Liver (tissue), 9 donors: ENCODE measurements around the gene SLF1. TPM values are rescaled to one million over a fixed set of nuclear protein-coding genes. Genes with fewer than 3 reads are reported as not detected.

Experiments
- DNase-seq: peaks from one replicate; pipeline ENCODE4 v3.0.0-alpha.2; 2017; ENCODE audit warnings: low spot score
- H3K27ac ChIP-seq, 2 donors: one replicate each; pipeline ENCODE4 v1.7.0; 2013; ENCODE audit warnings: inconsistent platforms in 2 of 2, low read length in 2 of 2, control low read depth in 1 of 2, low read depth in 1 of 2, mild to moderate bottlenecking in 1 of 2
- H3K27me3 ChIP-seq, 4 donors: one replicate each; pipeline versions ENCODE4 v1.6.1 to v1.7.0; 2013; ENCODE audit warnings: low read length in 3 of 4, inconsistent platforms in 1 of 4, mild to moderate bottlenecking in 1 of 4, moderate library complexity in 1 of 4; ENCODE audit not compliant: control insufficient read depth in 4 of 4, insufficient read depth in 4 of 4
- H3K36me3 ChIP-seq, 4 donors: one replicate each; pipeline versions ENCODE4 v1.6.1 to v1.7.0; 2013; ENCODE audit warnings: low read length in 3 of 4, mild to moderate bottlenecking in 3 of 4, low read depth in 1 of 4, moderate library complexity in 1 of 4; ENCODE audit not compliant: control insufficient read depth in 4 of 4, insufficient read depth in 3 of 4
- H3K4me1 ChIP-seq, 4 donors: one replicate each; pipeline versions ENCODE4 v1.6.1 to v1.7.0; 2013; ENCODE audit warnings: low read length in 3 of 4, mild to moderate bottlenecking in 3 of 4, moderate library complexity in 1 of 4; ENCODE audit not compliant: control insufficient read depth in 4 of 4, insufficient read depth in 4 of 4
- H3K4me3 ChIP-seq, 3 donors: one replicate each; pipeline versions ENCODE4 v1.6.1 to v1.7.0; 2013; ENCODE audit warnings: low read length in 3 of 3, control low read depth in 1 of 3, low read depth in 1 of 3, mild to moderate bottlenecking in 1 of 3
- H3K9ac ChIP-seq, 2 donors: one replicate each; pipeline ENCODE4 v1.7.0; 2013; ENCODE audit warnings: low read length in 2 of 2, mild to moderate bottlenecking in 2 of 2, moderate library complexity in 2 of 2, control low read depth in 1 of 2, low read depth in 1 of 2
- H3K9me3 ChIP-seq, 4 donors: one replicate each; pipeline versions ENCODE4 v1.6.1 to v1.7.0; 2013; ENCODE audit warnings: low read length in 3 of 4; ENCODE audit not compliant: control insufficient read depth in 4 of 4
- FOXA1 ChIP-seq: IDR thresholded peaks from 2 replicates; pipeline ENCODE4 v1.6.1; 2016; ENCODE audit warnings: antibody characterized with exemption
- HNF4A ChIP-seq, 2 donors: conservative IDR thresholded peaks; 2 replicates each; pipeline ENCODE4 v1.6.1; 2016; ENCODE audit warnings: antibody characterized with exemption in 2 of 2, mild to moderate bottlenecking in 2 of 2
- HNF4G ChIP-seq: IDR thresholded peaks from 2 replicates; pipeline ENCODE4 v1.6.1; 2016; ENCODE audit warnings: antibody characterized with exemption
- JUND ChIP-seq, 2 donors: IDR thresholded peaks; 2 replicates each; pipeline ENCODE4 v1.6.1; 2016; ENCODE audit warnings: antibody characterized with exemption in 2 of 2
- RAD21 ChIP-seq, 2 donors: IDR thresholded peaks; 2 replicates each; pipeline ENCODE4 v1.6.1; 2016; ENCODE audit warnings: antibody characterized with exemption in 2 of 2, mild to moderate bottlenecking in 2 of 2
- RXRA ChIP-seq, 2 donors: IDR thresholded peaks; 2 replicates each; pipeline ENCODE4 v1.6.1; 2017 to 2018; ENCODE audit warnings: antibody characterized with exemption in 2 of 2, mild to moderate bottlenecking in 1 of 2
- SP1 ChIP-seq: IDR thresholded peaks from 2 replicates; pipeline ENCODE4 v1.6.1; 2018; ENCODE audit warnings: antibody characterized with exemption, mild to moderate bottlenecking
- TAF1 ChIP-seq: conservative IDR thresholded peaks from 2 replicates; pipeline ENCODE4 v1.6.1; 2016; ENCODE audit warnings: antibody characterized with exemption, mild to moderate bottlenecking
- YY1 ChIP-seq: IDR thresholded peaks from 2 replicates; pipeline ENCODE4 v1.6.1; 2016; ENCODE audit warnings: antibody characterized with exemption, mild to moderate bottlenecking
- WGBS: extraction: QIAGEN DNeasy Blood & Tissue Kit; methylation state at CpG from one replicate; pipeline ENCODE4 v1.1.7; 2013; 5-methylcytosine and 5-hydroxymethylcytosine counted together
- polyA plus RNA-seq, 2 donors: library from polyadenylated mRNA; stranded (reverse) in 1 of 2; unstranded in 1 of 2; fragments of 200-250 nt in 1 of 2; fragments of >200 nt in 1 of 2; fragmentation: Nextera tagmentation in 1 of 2; extraction: Ambion mirVana in 1 of 2; gene quantifications; one replicate each; pipeline versions ENCODE4 v1.2.1 to v1.2.3, GENCODE V29; 2013 to 2015
- total RNA-seq, 2 donors: library from RNA; depleted of rRNA; stranded (reverse); fragments of >200 nt; gene quantifications; one replicate each; pipeline ENCODE4 v1.2.3, GENCODE V29; 2014
- TF ChIP-seq, protein P1 (sequence below): fragments of 150-350 bp; IDR thresholded peaks from 2 replicates; pipeline ENCODE4 v1.5.1; 2017; ENCODE audit warnings: improper control_type of control experiment, low read depth, low read length; ENCODE audit not compliant: missing input control
- TF ChIP-seq, protein P2 (sequence below): IDR thresholded peaks from 2 replicates; pipeline ENCODE4 v1.6.1; 2016; ENCODE audit warnings: antibody characterized with exemption
- TF ChIP-seq, protein P3 (sequence below): IDR thresholded peaks from 2 replicates; pipeline ENCODE4 v1.6.1; 2016; ENCODE audit warnings: antibody characterized with exemption, mild to moderate bottlenecking
- TF ChIP-seq, protein P4 (sequence below): IDR thresholded peaks from 2 replicates; pipeline ENCODE4 v1.6.1; 2016; ENCODE audit warnings: antibody characterized with exemption
- TF ChIP-seq, protein P5 (sequence below): IDR thresholded peaks from 2 replicates; pipeline ENCODE4 v1.6.1; 2016; ENCODE audit warnings: antibody characterized with exemption
- donor health status: healthy.
- donor health status: healthy.
- donor health status: healthy.
- donor health status: healthy.
- donor health status: healthy.

The SLF1 gene
- total and polyA plus RNA-seq, 4 donors, result 0.63 to 6.3 (median 2.6) TPM

DNA sequence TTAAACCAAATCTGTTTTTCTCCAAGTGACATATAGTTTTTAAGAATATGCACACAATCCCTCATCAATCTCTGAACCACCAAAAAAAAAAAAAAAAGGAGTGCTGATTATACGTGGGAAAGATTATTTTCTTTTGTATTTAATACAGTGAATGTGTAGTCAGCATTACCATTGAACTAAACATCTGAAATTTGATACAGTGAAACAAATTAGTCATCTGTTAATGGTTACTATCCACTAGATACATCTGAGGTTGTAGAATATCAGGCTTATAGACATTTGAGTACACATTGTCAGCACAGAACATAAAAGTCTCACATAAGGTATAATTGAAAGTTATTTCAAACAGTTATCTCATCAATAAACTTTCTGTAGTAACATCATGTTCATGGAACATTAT lies 87.0 kb downstream of the SLF1 start:
- H3K27me3 ChIP-seq, result no peaks in the 10 kb centered on the region
- no peaks in the 10 kb centered on the region for H3K9me3 ChIP-seq
- H3K9ac ChIP-seq, result no peak overlapping the region
- DNase-seq, result no peak
- H3K36me3 ChIP-seq, result no peaks in the 10 kb centered on the region
- TF ChIP-seq RAD21 (IDR thresholded peaks at IDR 0.05), result no peak
- TF ChIP-seq, protein P1, sequence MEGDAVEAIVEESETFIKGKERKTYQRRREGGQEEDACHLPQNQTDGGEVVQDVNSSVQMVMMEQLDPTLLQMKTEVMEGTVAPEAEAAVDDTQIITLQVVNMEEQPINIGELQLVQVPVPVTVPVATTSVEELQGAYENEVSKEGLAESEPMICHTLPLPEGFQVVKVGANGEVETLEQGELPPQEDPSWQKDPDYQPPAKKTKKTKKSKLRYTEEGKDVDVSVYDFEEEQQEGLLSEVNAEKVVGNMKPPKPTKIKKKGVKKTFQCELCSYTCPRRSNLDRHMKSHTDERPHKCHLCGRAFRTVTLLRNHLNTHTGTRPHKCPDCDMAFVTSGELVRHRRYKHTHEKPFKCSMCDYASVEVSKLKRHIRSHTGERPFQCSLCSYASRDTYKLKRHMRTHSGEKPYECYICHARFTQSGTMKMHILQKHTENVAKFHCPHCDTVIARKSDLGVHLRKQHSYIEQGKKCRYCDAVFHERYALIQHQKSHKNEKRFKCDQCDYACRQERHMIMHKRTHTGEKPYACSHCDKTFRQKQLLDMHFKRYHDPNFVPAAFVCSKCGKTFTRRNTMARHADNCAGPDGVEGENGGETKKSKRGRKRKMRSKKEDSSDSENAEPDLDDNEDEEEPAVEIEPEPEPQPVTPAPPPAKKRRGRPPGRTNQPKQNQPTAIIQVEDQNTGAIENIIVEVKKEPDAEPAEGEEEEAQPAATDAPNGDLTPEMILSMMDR, result no peak
- TF ChIP-seq TAF1, result no peak
- TF ChIP-seq HNF4G, result no peak
- no peak for TF ChIP-seq SP1
- TF ChIP-seq JUND (IDR thresholded peaks at IDR 0.05), result no peak
- TF ChIP-seq, protein P2, sequence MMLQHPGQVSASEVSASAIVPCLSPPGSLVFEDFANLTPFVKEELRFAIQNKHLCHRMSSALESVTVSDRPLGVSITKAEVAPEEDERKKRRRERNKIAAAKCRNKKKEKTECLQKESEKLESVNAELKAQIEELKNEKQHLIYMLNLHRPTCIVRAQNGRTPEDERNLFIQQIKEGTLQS, result no peak
- TF ChIP-seq, protein P3, sequence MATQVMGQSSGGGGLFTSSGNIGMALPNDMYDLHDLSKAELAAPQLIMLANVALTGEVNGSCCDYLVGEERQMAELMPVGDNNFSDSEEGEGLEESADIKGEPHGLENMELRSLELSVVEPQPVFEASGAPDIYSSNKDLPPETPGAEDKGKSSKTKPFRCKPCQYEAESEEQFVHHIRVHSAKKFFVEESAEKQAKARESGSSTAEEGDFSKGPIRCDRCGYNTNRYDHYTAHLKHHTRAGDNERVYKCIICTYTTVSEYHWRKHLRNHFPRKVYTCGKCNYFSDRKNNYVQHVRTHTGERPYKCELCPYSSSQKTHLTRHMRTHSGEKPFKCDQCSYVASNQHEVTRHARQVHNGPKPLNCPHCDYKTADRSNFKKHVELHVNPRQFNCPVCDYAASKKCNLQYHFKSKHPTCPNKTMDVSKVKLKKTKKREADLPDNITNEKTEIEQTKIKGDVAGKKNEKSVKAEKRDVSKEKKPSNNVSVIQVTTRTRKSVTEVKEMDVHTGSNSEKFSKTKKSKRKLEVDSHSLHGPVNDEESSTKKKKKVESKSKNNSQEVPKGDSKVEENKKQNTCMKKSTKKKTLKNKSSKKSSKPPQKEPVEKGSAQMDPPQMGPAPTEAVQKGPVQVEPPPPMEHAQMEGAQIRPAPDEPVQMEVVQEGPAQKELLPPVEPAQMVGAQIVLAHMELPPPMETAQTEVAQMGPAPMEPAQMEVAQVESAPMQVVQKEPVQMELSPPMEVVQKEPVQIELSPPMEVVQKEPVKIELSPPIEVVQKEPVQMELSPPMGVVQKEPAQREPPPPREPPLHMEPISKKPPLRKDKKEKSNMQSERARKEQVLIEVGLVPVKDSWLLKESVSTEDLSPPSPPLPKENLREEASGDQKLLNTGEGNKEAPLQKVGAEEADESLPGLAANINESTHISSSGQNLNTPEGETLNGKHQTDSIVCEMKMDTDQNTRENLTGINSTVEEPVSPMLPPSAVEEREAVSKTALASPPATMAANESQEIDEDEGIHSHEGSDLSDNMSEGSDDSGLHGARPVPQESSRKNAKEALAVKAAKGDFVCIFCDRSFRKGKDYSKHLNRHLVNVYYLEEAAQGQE, result no peak
- TF ChIP-seq, protein P4, sequence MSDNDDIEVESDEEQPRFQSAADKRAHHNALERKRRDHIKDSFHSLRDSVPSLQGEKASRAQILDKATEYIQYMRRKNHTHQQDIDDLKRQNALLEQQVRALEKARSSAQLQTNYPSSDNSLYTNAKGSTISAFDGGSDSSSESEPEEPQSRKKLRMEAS, result no peak
- WGBS, result 92% methylated on average over 1 of the region's 1 CpG
- no peak overlapping the region for H3K27ac ChIP-seq
- no peaks in the 10 kb centered on the region for H3K4me1 ChIP-seq
- H3K4me3 ChIP-seq, result no peak overlapping the region

DNA sequence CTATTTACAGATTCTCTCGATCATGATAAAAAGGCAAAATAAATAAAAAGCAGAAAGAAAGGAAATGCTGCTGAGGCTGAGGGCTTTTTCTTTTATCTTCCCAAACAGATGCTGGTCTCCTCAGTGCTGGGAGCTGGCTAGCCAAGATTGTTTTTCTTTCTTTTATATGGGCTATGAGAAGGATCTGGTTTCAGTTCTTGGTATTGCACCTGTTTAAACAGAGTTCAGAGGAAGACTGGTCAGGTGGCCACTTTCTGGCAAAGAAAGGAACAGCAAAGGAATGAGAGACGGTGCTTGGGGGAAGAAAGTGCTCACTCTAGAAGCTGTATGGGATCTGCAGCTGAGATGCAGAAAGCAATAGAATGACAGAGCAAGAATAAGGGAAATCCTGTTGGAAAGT lies 88.9 kb downstream of the SLF1 start:
- Histone ChIP-seq H3K27me3 (no peaks in the 10 kb centered on the region), H3K9me3 (no peaks in the 10 kb centered on the region), H3K9ac (no peak overlapping the region), H3K36me3 (no peaks in the 10 kb centered on the region), H3K4me3 (no peak overlapping the region), H3K27ac (no peak overlapping the region), H3K4me1 (no peaks in the 10 kb centered on the region)
- WGBS, result 72% methylated on average over 2 of the region's 2 CpGs
- DNase-seq, result no peak
- TF ChIP-seq RAD21 (IDR thresholded peaks at IDR 0.05) (no peak), YY1 (no peak), SP1 (no peak), FOXA1 (no peak), RXRA (IDR thresholded peaks at IDR 0.05) (no peak), HNF4A (conservative IDR thresholded peaks at IDR 0.05) (no peak), TAF1 (no peak), HNF4G (no peak)
- TF ChIP-seq, protein P1, result no peak
- TF ChIP-seq, protein P5, sequence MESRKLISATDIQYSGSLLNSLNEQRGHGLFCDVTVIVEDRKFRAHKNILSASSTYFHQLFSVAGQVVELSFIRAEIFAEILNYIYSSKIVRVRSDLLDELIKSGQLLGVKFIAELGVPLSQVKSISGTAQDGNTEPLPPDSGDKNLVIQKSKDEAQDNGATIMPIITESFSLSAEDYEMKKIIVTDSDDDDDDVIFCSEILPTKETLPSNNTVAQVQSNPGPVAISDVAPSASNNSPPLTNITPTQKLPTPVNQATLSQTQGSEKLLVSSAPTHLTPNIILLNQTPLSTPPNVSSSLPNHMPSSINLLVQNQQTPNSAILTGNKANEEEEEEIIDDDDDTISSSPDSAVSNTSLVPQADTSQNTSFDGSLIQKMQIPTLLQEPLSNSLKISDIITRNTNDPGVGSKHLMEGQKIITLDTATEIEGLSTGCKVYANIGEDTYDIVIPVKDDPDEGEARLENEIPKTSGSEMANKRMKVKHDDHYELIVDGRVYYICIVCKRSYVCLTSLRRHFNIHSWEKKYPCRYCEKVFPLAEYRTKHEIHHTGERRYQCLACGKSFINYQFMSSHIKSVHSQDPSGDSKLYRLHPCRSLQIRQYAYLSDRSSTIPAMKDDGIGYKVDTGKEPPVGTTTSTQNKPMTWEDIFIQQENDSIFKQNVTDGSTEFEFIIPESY, result no peak
- TF ChIP-seq, protein P3, result no peak
- TF ChIP-seq, protein P2, result no peak
